ENCODE measurements around the gene C1orf159.

The C1orf159 gene

DNA sequence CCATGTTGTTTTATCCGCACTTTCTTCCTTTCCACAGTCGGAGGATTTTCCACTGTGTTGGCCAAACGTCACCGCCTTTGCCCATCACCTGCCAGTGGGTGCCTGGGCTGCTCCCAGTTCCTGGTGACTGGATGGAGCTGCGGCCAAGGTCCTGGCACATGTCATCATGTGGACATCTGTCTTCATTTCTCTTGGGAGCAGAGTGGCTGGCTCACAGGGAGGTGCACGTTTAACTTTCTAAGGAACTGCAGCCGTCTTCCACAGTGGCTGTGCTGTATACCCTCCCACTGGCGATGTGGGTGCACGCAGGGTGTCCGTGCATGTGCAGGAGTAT, 22.3 kb downstream of the C1orf159 start:
- H3K27ac ChIP-seq (ENCODE audit: low read length): no peak overlapping the region
- H3K4me2 ChIP-seq (ENCODE audit: low read depth, low read length): no peak overlapping the region
- H3K79me2 ChIP-seq (ENCODE audit: low read length): no peaks in the 10 kb centered on the region
- H3K36me3 ChIP-seq (replicated peaks; ENCODE audit: insufficient read depth, low read length): no peaks in the 10 kb centered on the region
- H3F3A ChIP-seq (ENCODE audit: insufficient read depth, low read length): no peaks in the 10 kb centered on the region
- no peak overlapping the region for H2AFZ ChIP-seq (ENCODE audit: low read length)
- no peaks in the 10 kb centered on the region for H3K4me1 ChIP-seq (ENCODE audit: low read length)
- H3K4me3 ChIP-seq (ENCODE audit: low read length): no peak overlapping the region
- no peaks in the 10 kb centered on the region for H3K9me2 ChIP-seq (replicated peaks; ENCODE audit: insufficient read depth, low read length)
- DNase-seq: no peak
- no peaks in the 10 kb centered on the region for H3K27me3 ChIP-seq (replicated peaks; ENCODE audit: insufficient read depth, low read length)
- TF ChIP-seq, protein P1, sequence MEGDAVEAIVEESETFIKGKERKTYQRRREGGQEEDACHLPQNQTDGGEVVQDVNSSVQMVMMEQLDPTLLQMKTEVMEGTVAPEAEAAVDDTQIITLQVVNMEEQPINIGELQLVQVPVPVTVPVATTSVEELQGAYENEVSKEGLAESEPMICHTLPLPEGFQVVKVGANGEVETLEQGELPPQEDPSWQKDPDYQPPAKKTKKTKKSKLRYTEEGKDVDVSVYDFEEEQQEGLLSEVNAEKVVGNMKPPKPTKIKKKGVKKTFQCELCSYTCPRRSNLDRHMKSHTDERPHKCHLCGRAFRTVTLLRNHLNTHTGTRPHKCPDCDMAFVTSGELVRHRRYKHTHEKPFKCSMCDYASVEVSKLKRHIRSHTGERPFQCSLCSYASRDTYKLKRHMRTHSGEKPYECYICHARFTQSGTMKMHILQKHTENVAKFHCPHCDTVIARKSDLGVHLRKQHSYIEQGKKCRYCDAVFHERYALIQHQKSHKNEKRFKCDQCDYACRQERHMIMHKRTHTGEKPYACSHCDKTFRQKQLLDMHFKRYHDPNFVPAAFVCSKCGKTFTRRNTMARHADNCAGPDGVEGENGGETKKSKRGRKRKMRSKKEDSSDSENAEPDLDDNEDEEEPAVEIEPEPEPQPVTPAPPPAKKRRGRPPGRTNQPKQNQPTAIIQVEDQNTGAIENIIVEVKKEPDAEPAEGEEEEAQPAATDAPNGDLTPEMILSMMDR (IDR thresholded peaks at IDR 0.05; ENCODE audit: low read length): no peak
- TF ChIP-seq EZH2phosphoT487 (IDR thresholded peaks at IDR 0.05; ENCODE audit: low read length) (no peak), EZH2 (optimal IDR thresholded peaks at IDR 0.05; ENCODE audit: low read depth, low read length) (no peak)
- no peaks in the 10 kb centered on the region for H3K9me3 ChIP-seq (replicated peaks; ENCODE audit: insufficient read depth, low read length)
- H3K9ac ChIP-seq (ENCODE audit: low read length): no peak overlapping the region
- no peaks in the 10 kb centered on the region for H4K20me1 ChIP-seq (ENCODE audit: insufficient read depth, low read length)

GRCh38 chr1:1092894-1093609, 22.8 kb downstream of the C1orf159 start:
- H3K4me1 ChIP-seq (ENCODE audit: low read length): no peaks in the 10 kb centered on the region
- no peaks in the 10 kb centered on the region for H3F3A ChIP-seq (ENCODE audit: insufficient read depth, low read length)
- DNase-seq: no peak
- H2AFZ ChIP-seq (ENCODE audit: low read length): no peak overlapping the region
- no peak overlapping the region for H3K27ac ChIP-seq (ENCODE audit: low read length)
- H3K27me3 ChIP-seq (replicated peaks; ENCODE audit: insufficient read depth, low read length): no peaks in the 10 kb centered on the region
- H3K79me2 ChIP-seq (ENCODE audit: low read length): no peaks in the 10 kb centered on the region
- no peaks in the 10 kb centered on the region for H3K9me2 ChIP-seq (replicated peaks; ENCODE audit: insufficient read depth, low read length)
- H3K9ac ChIP-seq (ENCODE audit: low read length): no peak overlapping the region
- no peaks in the 10 kb centered on the region for H4K20me1 ChIP-seq (ENCODE audit: insufficient read depth, low read length)
- no peak overlapping the region for H3K4me2 ChIP-seq (ENCODE audit: low read depth, low read length)
- no peak overlapping the region for H3K4me3 ChIP-seq (ENCODE audit: low read length)
- H3K36me3 ChIP-seq (replicated peaks; ENCODE audit: insufficient read depth, low read length): no peaks in the 10 kb centered on the region
- TF ChIP-seq, protein P1 (IDR thresholded peaks at IDR 0.05; ENCODE audit: low read length): no peak
- TF ChIP-seq EZH2phosphoT487 (IDR thresholded peaks at IDR 0.05; ENCODE audit: low read length) (no peak), EZH2 (optimal IDR thresholded peaks at IDR 0.05; ENCODE audit: low read depth, low read length) (no peak)
- H3K9me3 ChIP-seq (replicated peaks; ENCODE audit: insufficient read depth, low read length): no peaks in the 10 kb centered on the region

- Histone ChIP-seq H4K20me1 (ENCODE audit: insufficient read depth, low read length) (no peaks in the 10 kb centered on the region), H3K4me1 (ENCODE audit: low read length) (no peaks in the 10 kb centered on the region), H3K9ac (ENCODE audit: low read length) (no peak overlapping the region), H3K9me3 (replicated peaks; ENCODE audit: insufficient read depth, low read length) (no peaks in the 10 kb centered on the region), H3K27ac (ENCODE audit: low read length) (no peak overlapping the region), H3K4me3 (ENCODE audit: low read length) (no peak overlapping the region), H3K36me3 (replicated peaks; ENCODE audit: insufficient read depth, low read length) (no peaks in the 10 kb centered on the region), H3F3A (ENCODE audit: insufficient read depth, low read length) (no peaks in the 10 kb centered on the region), H3K4me2 (ENCODE audit: low read depth, low read length) (no peak overlapping the region), H3K27me3 (replicated peaks; ENCODE audit: insufficient read depth, low read length) (no peaks in the 10 kb centered on the region), H3K9me2 (replicated peaks; ENCODE audit: insufficient read depth, low read length) (no peaks in the 10 kb centered on the region), H2AFZ (ENCODE audit: low read length) (no peak overlapping the region), H3K79me2 (ENCODE audit: low read length) (no peaks in the 10 kb centered on the region)
- DNase-seq: no peak
- TF ChIP-seq, protein P1 (IDR thresholded peaks at IDR 0.05; ENCODE audit: low read length): no peak
- no peak for TF ChIP-seq EZH2 (optimal IDR thresholded peaks at IDR 0.05; ENCODE audit: low read depth, low read length)
- TF ChIP-seq EZH2phosphoT487 (IDR thresholded peaks at IDR 0.05; ENCODE audit: low read length): no peak
Measured at GRCh38 chr1:1092149-1092855, 23.6 kb downstream of the C1orf159 start.
